Central memory CD8-positive, alpha-beta T cell (primary cell): Measurements from ENCODE around the gene ASS1.

Source experiments
- ATAC-seq: fragments of 150-1000 bp; cut with Tn5 transposase; replicated peaks from 2 replicates; pipeline ENCODE4 v1.10.0; 2022; ENCODE audit warnings: mild to moderate bottlenecking, moderate FRiP score, moderate number of reproducible peaks; ENCODE audit not compliant: poor library complexity, severe bottlenecking; ENCODE audit errors: extremely low read depth
- DNase-seq, 2 donors: peaks; one replicate each; pipeline ENCODE4 v3.0.0; 2021; ENCODE audit warnings: low spot score in 2 of 2
- H3K27ac Mint-ChIP-seq: one replicate; pipeline ENCODE4 v1.8.0; 2022; ENCODE audit warnings: low read depth, mild to moderate bottlenecking, moderate library complexity, mixed read lengths
- H3K27me3 Mint-ChIP-seq: one replicate; pipeline ENCODE4 v1.8.0; 2022; ENCODE audit warnings: mixed read lengths
- H3K36me3 Mint-ChIP-seq: one replicate; pipeline ENCODE4 v1.8.0; 2022; ENCODE audit warnings: mild to moderate bottlenecking, moderate library complexity, mixed read lengths; ENCODE audit not compliant: insufficient read depth
- H3K4me1 Mint-ChIP-seq: one replicate; pipeline ENCODE4 v1.8.0; 2022; ENCODE audit warnings: mixed read lengths
- H3K4me3 Mint-ChIP-seq: one replicate; pipeline ENCODE4 v1.8.0; 2022; ENCODE audit warnings: mild to moderate bottlenecking, moderate library complexity, mixed read lengths
- H3K9me3 Mint-ChIP-seq: one replicate; pipeline ENCODE4 v1.8.0; 2022; ENCODE audit warnings: mixed read lengths

ASS1 gene

GRCh38 chr9:130518943-130519799 lies 74.4 kb downstream of the ASS1 start:
- Mint-ChIP-seq H3K9me3 (no peaks in the 10 kb centered on the region), H3K36me3 (peaks cover 2% of the 10 kb centered on the region), H3K27me3 (peaks cover 41% of the 10 kb centered on the region), H3K4me1 (no peaks in the 10 kb centered on the region), H3K27ac (peak overlapping the region; percentile 25), H3K4me3 (no peak overlapping the region)
- DNase-seq (no peak), ATAC-seq (no peak)

- Mint-ChIP-seq H3K27ac (no peak overlapping the region), H3K36me3 (peaks cover 2% of the 10 kb centered on the region), H3K4me3 (no peak overlapping the region), H3K4me1 (no peaks in the 10 kb centered on the region), H3K27me3 (peaks cover 41% of the 10 kb centered on the region), H3K9me3 (no peaks in the 10 kb centered on the region)
- ATAC-seq (no peak), DNase-seq (no peak)
These were observed 75.2 kb downstream of the ASS1 start for GRCh38 chr9:130519927-130520326.

GRCh38 chr9:130521715-130522114 lies 77.0 kb downstream of the ASS1 start:
- Mint-ChIP-seq H3K4me3 (no peak overlapping the region), H3K36me3 (peaks cover 2% of the 10 kb centered on the region), H3K27me3 (peaks cover 44% of the 10 kb centered on the region), H3K9me3 (no peaks in the 10 kb centered on the region), H3K4me1 (no peaks in the 10 kb centered on the region), H3K27ac (no peak overlapping the region)
- no peak for ATAC-seq
- DNase-seq = no peak

GRCh38 chr9:130522233-130522808 lies 77.6 kb downstream of the ASS1 start:
- peaks cover 2% of the 10 kb centered on the region for H3K36me3 Mint-ChIP-seq
- peaks cover 48% of the 10 kb centered on the region for H3K27me3 Mint-ChIP-seq
- no peak overlapping the region for H3K4me3 Mint-ChIP-seq
- ATAC-seq (no peak), DNase-seq (no peak)
- no peaks in the 10 kb centered on the region for H3K9me3 Mint-ChIP-seq
- no peak overlapping the region for H3K27ac Mint-ChIP-seq
- no peaks in the 10 kb centered on the region for H3K4me1 Mint-ChIP-seq

GRCh38 chr9:130523921-130524320 lies 79.2 kb downstream of the ASS1 start:
- Mint-ChIP-seq H3K4me3 (no peak overlapping the region), H3K9me3 (no peaks in the 10 kb centered on the region), H3K27me3 (peaks cover 38% of the 10 kb centered on the region), H3K36me3 (no peaks in the 10 kb centered on the region), H3K4me1 (no peaks in the 10 kb centered on the region), H3K27ac (no peak overlapping the region)
- ATAC-seq = no peak
- DNase-seq = no peak

GRCh38 chr9:130526193-130526853 lies 81.6 kb downstream of the ASS1 start:
- Mint-ChIP-seq H3K27ac (no peak overlapping the region), H3K27me3 (peaks cover 25% of the 10 kb centered on the region)

GRCh38 chr9:130526854-130527650 lies 82.3 kb downstream of the ASS1 start:
- Mint-ChIP-seq H3K4me1 (no peaks in the 10 kb centered on the region), H3K9me3 (no peaks in the 10 kb centered on the region), H3K4me3 (no peak overlapping the region), H3K27me3 (peaks cover 26% of the 10 kb centered on the region), H3K36me3 (peaks cover 1% of the 10 kb centered on the region), H3K27ac (no peak overlapping the region)
- ATAC-seq = no peak
- no peak for DNase-seq

More at GRCh38 chr9:130526193-130526853, 81.6 kb downstream of the ASS1 start:
- Mint-ChIP-seq H3K4me1 (no peaks in the 10 kb centered on the region), H3K36me3 (peaks cover 1% of the 10 kb centered on the region), H3K4me3 (no peak overlapping the region), H3K9me3 (no peaks in the 10 kb centered on the region)
- no peak for DNase-seq
- ATAC-seq = no peak

- Mint-ChIP-seq H3K36me3 (peaks cover 1% of the 10 kb centered on the region), H3K9me3 (no peaks in the 10 kb centered on the region), H3K27ac (no peak overlapping the region), H3K27me3 (peaks cover 27% of the 10 kb centered on the region), H3K4me3 (no peak overlapping the region), H3K4me1 (no peaks in the 10 kb centered on the region)
- DNase-seq = no peak
- ATAC-seq = no peak
These were observed 83.0 kb downstream of the ASS1 start for GRCh38 chr9:130527651-130528310.

- H3K4me1 Mint-ChIP-seq = no peaks in the 10 kb centered on the region
- H3K27me3 Mint-ChIP-seq = peaks cover 23% of the 10 kb centered on the region
- no peak overlapping the region for H3K27ac Mint-ChIP-seq
- H3K9me3 Mint-ChIP-seq = no peaks in the 10 kb centered on the region
- ATAC-seq (no peak), DNase-seq (no peak)
- H3K4me3 Mint-ChIP-seq = no peak overlapping the region
- peaks cover 1% of the 10 kb centered on the region for H3K36me3 Mint-ChIP-seq
These were observed 83.9 kb downstream of the ASS1 start for GRCh38 chr9:130528674-130529073.

- Mint-ChIP-seq H3K36me3 (peaks cover 1% of the 10 kb centered on the region), H3K4me1 (peaks cover 4% of the 10 kb centered on the region), H3K27ac (no peak overlapping the region), H3K9me3 (no peaks in the 10 kb centered on the region), H3K27me3 (peaks cover 44% of the 10 kb centered on the region), H3K4me3 (no peak overlapping the region)
- DNase-seq (no peak), ATAC-seq (no peak)
These were observed 86.2 kb downstream of the ASS1 start for GRCh38 chr9:130530938-130531337.

GRCh38 chr9:130531670-130532069 lies 86.9 kb downstream of the ASS1 start:
- H3K4me1 Mint-ChIP-seq = peaks cover 5% of the 10 kb centered on the region
- no peak overlapping the region for H3K4me3 Mint-ChIP-seq
- no peaks in the 10 kb centered on the region for H3K9me3 Mint-ChIP-seq
- peaks cover 49% of the 10 kb centered on the region for H3K27me3 Mint-ChIP-seq
- DNase-seq = no peak
- ATAC-seq = no peak
- H3K36me3 Mint-ChIP-seq = peaks cover 1% of the 10 kb centered on the region
- H3K27ac Mint-ChIP-seq = no peak overlapping the region
